ENCODE data around the gene ANKRD42. TPM values are rescaled to one million over a fixed set of nuclear protein-coding genes. Genes with fewer than 3 reads are reported as not detected.
"Not testable (repeated sequence)": the region's sequence is repeated elsewhere in the genome, so short reads cannot be mapped to it uniquely, and the experiment has no call there.

Gene ANKRD42
- total RNA-seq, 1 donor from 2014 or later: 7.9 TPM

DNA sequence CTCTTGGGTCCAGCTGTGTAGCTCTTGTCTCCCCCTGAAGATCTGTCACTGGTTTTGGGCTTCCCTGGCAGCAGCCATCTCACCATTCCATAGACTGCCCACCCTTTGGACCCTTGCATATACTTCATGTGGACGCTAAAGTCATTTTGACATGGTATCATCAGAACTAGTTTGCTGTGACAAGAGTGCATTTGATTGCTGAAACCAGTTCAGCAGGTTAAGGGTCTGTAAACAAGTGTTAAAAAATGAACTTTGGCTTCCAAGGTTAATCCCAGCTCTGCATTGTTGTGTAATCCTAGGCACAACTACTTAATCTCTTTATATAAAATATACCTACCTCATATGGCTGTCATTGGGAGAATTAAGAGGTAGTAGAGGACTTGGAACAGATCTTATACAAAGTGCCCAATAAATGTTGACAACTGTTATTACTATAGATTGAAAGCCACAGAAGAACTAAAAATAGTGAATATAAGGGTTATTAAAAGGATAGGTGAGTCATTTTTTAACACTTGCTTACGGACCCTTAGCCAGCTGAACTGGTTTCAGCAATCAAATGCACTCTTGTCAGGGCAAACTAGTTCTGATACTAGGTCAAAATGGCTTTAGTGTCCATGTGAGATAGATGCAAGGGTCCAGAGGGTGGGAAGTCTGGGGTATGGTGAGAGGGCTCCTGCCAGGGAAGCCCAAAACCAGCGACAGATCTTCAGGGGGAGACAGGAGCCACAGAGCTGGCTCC, 63.3 kb downstream of the ANKRD42 start:
- H3K9me3 Mint-ChIP-seq: no peaks in the 10 kb centered on the region
- DNase-seq (ENCODE audit: low read depth, low spot score): no peak
- no peaks in the 10 kb centered on the region for H3K4me1 Mint-ChIP-seq
- peaks cover 3% of the 10 kb centered on the region for H3K36me3 Mint-ChIP-seq (ENCODE audit: low read depth)
- H3K27me3 Mint-ChIP-seq (ENCODE audit: low read depth): no peaks in the 10 kb centered on the region
- no peak overlapping the region for H3K4me3 Mint-ChIP-seq
- TF ChIP-seq, protein P1, sequence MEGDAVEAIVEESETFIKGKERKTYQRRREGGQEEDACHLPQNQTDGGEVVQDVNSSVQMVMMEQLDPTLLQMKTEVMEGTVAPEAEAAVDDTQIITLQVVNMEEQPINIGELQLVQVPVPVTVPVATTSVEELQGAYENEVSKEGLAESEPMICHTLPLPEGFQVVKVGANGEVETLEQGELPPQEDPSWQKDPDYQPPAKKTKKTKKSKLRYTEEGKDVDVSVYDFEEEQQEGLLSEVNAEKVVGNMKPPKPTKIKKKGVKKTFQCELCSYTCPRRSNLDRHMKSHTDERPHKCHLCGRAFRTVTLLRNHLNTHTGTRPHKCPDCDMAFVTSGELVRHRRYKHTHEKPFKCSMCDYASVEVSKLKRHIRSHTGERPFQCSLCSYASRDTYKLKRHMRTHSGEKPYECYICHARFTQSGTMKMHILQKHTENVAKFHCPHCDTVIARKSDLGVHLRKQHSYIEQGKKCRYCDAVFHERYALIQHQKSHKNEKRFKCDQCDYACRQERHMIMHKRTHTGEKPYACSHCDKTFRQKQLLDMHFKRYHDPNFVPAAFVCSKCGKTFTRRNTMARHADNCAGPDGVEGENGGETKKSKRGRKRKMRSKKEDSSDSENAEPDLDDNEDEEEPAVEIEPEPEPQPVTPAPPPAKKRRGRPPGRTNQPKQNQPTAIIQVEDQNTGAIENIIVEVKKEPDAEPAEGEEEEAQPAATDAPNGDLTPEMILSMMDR (conservative IDR thresholded peaks at IDR 0.05): no peak
- H3K27ac Mint-ChIP-seq (ENCODE audit: unreplicated experiment): no peak overlapping the region

DNA sequence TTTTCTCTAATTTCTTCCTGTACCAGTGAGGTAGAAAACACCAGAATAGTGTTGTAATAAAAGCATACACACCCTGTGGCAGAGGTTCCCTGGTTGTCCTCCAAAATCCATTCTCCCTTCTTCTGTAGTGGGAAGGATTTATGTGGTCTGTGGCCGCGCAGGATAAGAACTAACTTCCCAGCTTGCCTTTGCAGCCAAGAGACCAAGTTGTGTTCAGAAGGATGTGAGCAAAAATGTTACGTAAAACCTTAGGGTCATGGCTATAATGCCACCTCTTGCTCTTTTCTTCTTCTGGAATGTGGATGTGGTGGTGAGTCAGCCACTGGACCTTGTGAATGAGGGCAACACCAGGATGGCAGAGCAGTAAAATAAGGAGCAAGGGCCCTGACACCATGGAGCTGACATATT, 64.3 kb downstream of the ANKRD42 start:
- no peak for DNase-seq (ENCODE audit: low read depth, low spot score)
- TF ChIP-seq, protein P1 (conservative IDR thresholded peaks at IDR 0.05): no peak
- Mint-ChIP-seq H3K36me3 (ENCODE audit: low read depth) (peaks cover 4% of the 10 kb centered on the region), H3K4me3 (no peak overlapping the region), H3K9me3 (no peaks in the 10 kb centered on the region), H3K27me3 (ENCODE audit: low read depth) (no peaks in the 10 kb centered on the region), H3K4me1 (no peaks in the 10 kb centered on the region), H3K27ac (ENCODE audit: unreplicated experiment) (no peak overlapping the region)

DNA sequence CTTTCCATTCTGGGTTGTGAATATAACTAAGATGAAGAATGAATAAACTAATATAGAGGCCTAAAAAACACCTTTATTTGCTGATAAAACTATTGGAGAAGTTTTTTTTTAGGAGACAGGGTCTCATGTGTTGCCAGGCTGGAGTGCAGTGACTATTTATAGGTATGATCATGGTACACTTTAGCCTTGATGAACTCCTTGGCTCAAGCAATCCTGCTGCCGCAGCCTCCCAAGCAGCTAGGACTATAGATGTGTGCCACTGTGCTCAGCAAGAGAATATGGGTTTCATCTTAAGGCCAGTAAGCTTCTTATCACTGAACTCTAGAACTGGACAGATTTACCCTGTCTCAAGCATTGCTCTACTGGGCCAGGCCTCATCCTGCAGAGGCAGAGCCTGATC, 66.0 kb downstream of the ANKRD42 start:
- no peak for DNase-seq (ENCODE audit: low read depth, low spot score)
- H3K27me3 Mint-ChIP-seq (ENCODE audit: low read depth): no peaks in the 10 kb centered on the region
- peaks cover 6% of the 10 kb centered on the region for H3K36me3 Mint-ChIP-seq (ENCODE audit: low read depth)
- no peak overlapping the region for H3K27ac Mint-ChIP-seq (ENCODE audit: unreplicated experiment)
- H3K9me3 Mint-ChIP-seq: no peaks in the 10 kb centered on the region
- no peak overlapping the region for H3K4me3 Mint-ChIP-seq
- TF ChIP-seq, protein P1 (conservative IDR thresholded peaks at IDR 0.05): no peak
- no peaks in the 10 kb centered on the region for H3K4me1 Mint-ChIP-seq

DNA sequence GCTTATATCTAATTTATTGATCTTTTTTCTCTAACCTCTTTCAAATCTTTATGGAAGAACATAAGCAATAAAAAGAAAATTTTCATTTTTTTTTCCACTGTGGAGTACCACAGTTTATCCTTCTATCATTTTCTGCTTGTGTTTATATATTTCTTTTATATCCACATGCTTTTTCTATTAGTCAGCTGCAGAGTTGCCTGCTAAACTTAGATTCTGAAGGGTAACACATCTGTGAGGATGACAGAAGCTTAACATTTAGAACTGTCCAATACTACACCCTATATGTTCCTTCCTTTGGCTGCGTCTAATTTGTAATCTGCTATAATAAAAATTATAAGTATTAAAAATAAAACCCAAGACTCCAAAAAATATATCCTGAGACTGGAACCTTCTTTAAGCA, 71.8 kb downstream of the ANKRD42 start:
- Mint-ChIP-seq H3K4me3 (no peak overlapping the region), H3K9me3 (peaks cover under 1% of the 10 kb centered on the region), H3K36me3 (ENCODE audit: low read depth) (peaks cover 36% of the 10 kb centered on the region), H3K27me3 (ENCODE audit: low read depth) (no peaks in the 10 kb centered on the region), H3K27ac (ENCODE audit: unreplicated experiment) (no peak overlapping the region), H3K4me1 (no peaks in the 10 kb centered on the region)
- TF ChIP-seq, protein P1 (conservative IDR thresholded peaks at IDR 0.05): no peak
- no peak for DNase-seq (ENCODE audit: low read depth, low spot score)

DNA sequence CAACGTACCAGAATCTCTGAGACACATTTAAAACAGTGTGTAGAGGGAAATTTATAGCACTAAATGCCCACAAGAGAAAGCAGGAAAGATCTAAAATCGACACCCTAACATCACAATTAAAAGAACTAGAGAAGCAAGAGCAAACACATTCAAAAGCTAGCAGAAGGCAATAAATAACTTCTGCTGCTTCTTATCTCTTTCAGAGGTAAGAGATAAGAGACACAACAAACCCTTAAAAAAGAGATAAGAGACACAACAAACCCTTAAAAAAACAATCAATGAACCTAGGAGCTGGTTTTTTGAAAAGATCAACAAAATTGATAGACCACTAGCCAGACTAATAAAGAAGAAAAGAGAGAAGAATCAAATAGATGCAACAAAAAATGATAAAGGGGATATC, 75.6 kb downstream of the ANKRD42 start:
- not testable (repeated sequence) for H3K27ac Mint-ChIP-seq (ENCODE audit: unreplicated experiment); H3K4me1 Mint-ChIP-seq; H3K27me3 Mint-ChIP-seq (ENCODE audit: low read depth); H3K4me3 Mint-ChIP-seq; H3K9me3 Mint-ChIP-seq; DNase-seq (ENCODE audit: low read depth, low spot score)
- peaks cover 57% of the 10 kb centered on the region for H3K36me3 Mint-ChIP-seq (ENCODE audit: low read depth)

DNA sequence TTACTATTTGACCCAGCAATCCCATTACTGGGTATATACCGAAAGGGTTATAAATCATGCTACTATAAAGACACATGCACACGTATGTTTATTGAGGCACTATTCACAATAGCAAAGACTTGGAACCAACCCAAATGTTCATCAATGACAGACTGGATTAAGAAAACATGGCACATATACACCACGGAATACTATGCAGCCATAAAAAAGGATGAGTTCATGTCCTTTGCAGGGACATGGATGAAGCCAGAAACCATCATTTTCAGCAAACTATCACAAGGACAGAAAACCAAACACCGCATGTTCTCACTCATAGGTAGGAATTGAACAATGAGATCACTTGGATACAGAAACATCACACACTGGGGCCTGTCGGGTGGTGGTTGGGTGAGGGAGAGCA, 78.2 kb downstream of the ANKRD42 start:
- H3K4me3 Mint-ChIP-seq; H3K27ac Mint-ChIP-seq (ENCODE audit: unreplicated experiment); DNase-seq (ENCODE audit: low read depth, low spot score); H3K9me3 Mint-ChIP-seq; H3K4me1 Mint-ChIP-seq; H3K27me3 Mint-ChIP-seq (ENCODE audit: low read depth): not testable (repeated sequence)
- peaks cover 50% of the 10 kb centered on the region for H3K36me3 Mint-ChIP-seq (ENCODE audit: low read depth)

Data from neural crest cell (in vitro differentiated cells).